Left ventricle myocardium inferior (tissue), 1 donor: ENCODE measurements around the gene RNF34. TPM values are rescaled to one million over a fixed set of nuclear protein-coding genes. Genes with fewer than 3 reads are reported as not detected.

Experiments used
- DNase-seq: peaks from one replicate; pipeline ENCODE4 v3.0.0-alpha.2; 2020
- H3K27ac ChIP-seq: fragments of 200-600 bp; replicated peaks from 2 replicates; pipeline ENCODE4 v1.8.0; 2021
- H3K27me3 ChIP-seq: fragments of 200-600 bp; 2 replicates; pipeline ENCODE4 v1.8.0; 2021; ENCODE audit warnings: low read depth
- H3K36me3 ChIP-seq: fragments of 200-600 bp; 2 replicates; pipeline ENCODE4 v1.8.0; 2021
- H3K4me1 ChIP-seq: fragments of 200-600 bp; 2 replicates; pipeline ENCODE4 v1.8.0; 2021
- H3K4me3 ChIP-seq: fragments of 200-600 bp; 2 replicates; pipeline ENCODE4 v1.8.0; 2021; ENCODE audit warnings: mild to moderate bottlenecking, moderate library complexity
- H3K9me3 ChIP-seq: fragments of 200-600 bp; replicated peaks from 2 replicates; pipeline ENCODE4 v1.8.0; 2021
- intact Hi-C: fragments of 100-400 bp; cut with micrococcal nuclease; formaldehyde crosslinking; loops from one replicate; pipeline ENCODE4 v1.11.0; 2022
- total RNA-seq: library from RNA; stranded (reverse); fragmentation: NEBNext Ultra II Directional; extraction: Animal tissue kit (Norgen Biotek cat#: 25700); gene quantifications from one replicate; pipeline ENCODE4 v1.2.1, GENCODE V29; 2021
- TF ChIP-seq, protein P1 (sequence below): fragments of 200-600 bp; IDR thresholded peaks from 2 replicates; pipeline ENCODE4 v1.8.0; 2021; ENCODE audit warnings: antibody characterized with exemption, mild to moderate bottlenecking, borderline replicate concordance
- donor health status: DM: no; HTN: yes; CAD: no; lungs with severe emphysema.

Gene RNF34
- total RNA-seq, 1 donor from 2014 or later, result 22.4 TPM

DNA sequence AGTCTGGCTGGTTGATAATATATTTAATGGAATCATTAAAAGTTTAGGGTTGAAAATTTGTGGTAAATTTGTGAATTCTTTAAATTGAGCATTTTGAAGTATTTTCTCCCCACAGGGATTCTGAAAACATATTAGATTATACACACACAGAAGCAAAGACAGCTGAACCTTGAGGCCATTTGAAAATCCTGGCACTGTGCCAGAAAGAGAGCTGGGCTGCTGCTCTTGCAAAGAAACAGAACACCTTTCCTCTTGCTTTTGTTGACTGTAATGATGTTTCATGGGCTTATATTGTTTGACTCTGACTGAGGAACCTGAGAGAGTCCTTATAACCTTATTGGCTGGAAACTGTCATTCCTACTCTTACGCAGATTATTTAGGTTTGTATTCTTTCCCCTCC lies 4.8 kb downstream of the RNF34 start:
- Histone ChIP-seq H3K36me3 (peaks cover 26% of the 10 kb centered on the region), H3K9me3 (no peaks in the 10 kb centered on the region), H3K27me3 (no peaks in the 10 kb centered on the region), H3K27ac (no peak overlapping the region), H3K4me1 (peaks cover 31% of the 10 kb centered on the region), H3K4me3 (no peak overlapping the region)
- intact Hi-C loops, result no loop called here
- TF ChIP-seq, protein P1, sequence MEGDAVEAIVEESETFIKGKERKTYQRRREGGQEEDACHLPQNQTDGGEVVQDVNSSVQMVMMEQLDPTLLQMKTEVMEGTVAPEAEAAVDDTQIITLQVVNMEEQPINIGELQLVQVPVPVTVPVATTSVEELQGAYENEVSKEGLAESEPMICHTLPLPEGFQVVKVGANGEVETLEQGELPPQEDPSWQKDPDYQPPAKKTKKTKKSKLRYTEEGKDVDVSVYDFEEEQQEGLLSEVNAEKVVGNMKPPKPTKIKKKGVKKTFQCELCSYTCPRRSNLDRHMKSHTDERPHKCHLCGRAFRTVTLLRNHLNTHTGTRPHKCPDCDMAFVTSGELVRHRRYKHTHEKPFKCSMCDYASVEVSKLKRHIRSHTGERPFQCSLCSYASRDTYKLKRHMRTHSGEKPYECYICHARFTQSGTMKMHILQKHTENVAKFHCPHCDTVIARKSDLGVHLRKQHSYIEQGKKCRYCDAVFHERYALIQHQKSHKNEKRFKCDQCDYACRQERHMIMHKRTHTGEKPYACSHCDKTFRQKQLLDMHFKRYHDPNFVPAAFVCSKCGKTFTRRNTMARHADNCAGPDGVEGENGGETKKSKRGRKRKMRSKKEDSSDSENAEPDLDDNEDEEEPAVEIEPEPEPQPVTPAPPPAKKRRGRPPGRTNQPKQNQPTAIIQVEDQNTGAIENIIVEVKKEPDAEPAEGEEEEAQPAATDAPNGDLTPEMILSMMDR, result no peak
- DNase-seq, result no peak

- TF ChIP-seq, protein P1, result no peak
- no peaks in the 10 kb centered on the region for H3K9me3 ChIP-seq
- no peaks in the 10 kb centered on the region for H3K27me3 ChIP-seq
- intact Hi-C loops, result no loop called here
- peaks cover 29% of the 10 kb centered on the region for H3K4me1 ChIP-seq
- peaks cover 26% of the 10 kb centered on the region for H3K36me3 ChIP-seq
- H3K4me3 ChIP-seq, result no peak overlapping the region
- H3K27ac ChIP-seq, result no peak overlapping the region
- DNase-seq, result no peak
Observed at GRCh38 chr12:121405211-121405610, 5.3 kb downstream of the RNF34 start.

- Histone ChIP-seq H3K4me3 (no peak overlapping the region), H3K4me1 (peaks cover 9% of the 10 kb centered on the region), H3K27me3 (no peaks in the 10 kb centered on the region), H3K36me3 (peaks cover 41% of the 10 kb centered on the region), H3K9me3 (no peaks in the 10 kb centered on the region), H3K27ac (no peak overlapping the region)
- intact Hi-C loops, result no loop called here
- TF ChIP-seq, protein P1, result no peak
- no peak for DNase-seq
Observed at GRCh38 chr12:121413917-121414316, 14.0 kb downstream of the RNF34 start.

- intact Hi-C loops, result no loop called here
- H3K36me3 ChIP-seq, result peaks cover 79% of the 10 kb centered on the region
- TF ChIP-seq, protein P1, result no peak
- DNase-seq, result no peak
- no peak overlapping the region for H3K27ac ChIP-seq
- H3K27me3 ChIP-seq, result no peaks in the 10 kb centered on the region
- H3K9me3 ChIP-seq, result no peaks in the 10 kb centered on the region
- H3K4me3 ChIP-seq, result no peak overlapping the region
- peaks cover 16% of the 10 kb centered on the region for H3K4me1 ChIP-seq
Observed at GRCh38 chr12:121417847-121418246, 17.9 kb downstream of the RNF34 start.

- Histone ChIP-seq H3K4me1 (peaks cover 36% of the 10 kb centered on the region), H3K9me3 (no peaks in the 10 kb centered on the region), H3K27ac (no peak overlapping the region), H3K36me3 (peaks cover 94% of the 10 kb centered on the region), H3K4me3 (no peak overlapping the region), H3K27me3 (no peaks in the 10 kb centered on the region)
- intact Hi-C loops, result no loop called here
- DNase-seq, result no peak
- TF ChIP-seq, protein P1, result no peak
Observed at GRCh38 chr12:121420109-121420508, 20.2 kb downstream of the RNF34 start.

DNA sequence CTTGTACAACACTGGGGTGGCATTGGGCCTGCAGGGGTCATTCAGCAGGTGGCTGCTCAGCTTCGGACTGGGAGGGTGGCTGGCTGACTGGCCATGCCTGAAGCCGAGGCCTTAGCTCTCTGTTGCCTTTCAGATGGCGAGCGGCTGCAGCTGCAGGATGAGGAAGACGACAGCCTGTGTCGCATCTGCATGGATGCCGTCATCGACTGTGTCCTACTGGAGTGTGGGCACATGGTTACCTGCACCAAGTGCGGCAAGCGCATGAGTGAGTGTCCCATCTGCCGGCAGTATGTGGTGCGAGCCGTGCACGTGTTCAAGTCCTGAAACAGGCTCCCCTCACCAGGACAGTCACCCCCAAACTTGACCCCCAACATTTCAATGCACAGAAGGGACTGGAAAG lies 23.3 kb downstream of the RNF34 start:
- intact Hi-C loops, result no loop called here
- Histone ChIP-seq H3K36me3 (peaks cover 99% of the 10 kb centered on the region), H3K27ac (peak overlapping the region; percentile 79), H3K4me3 (no peak overlapping the region), H3K9me3 (no peaks in the 10 kb centered on the region), H3K4me1 (peaks cover 31% of the 10 kb centered on the region), H3K27me3 (no peaks in the 10 kb centered on the region)
- TF ChIP-seq, protein P1, result no peak
- DNase-seq, result no peak
